LHCN-M2 (cell line): ENCODE data around the gene FAM170B. TPM values are rescaled to one million over a fixed set of nuclear protein-coding genes. Genes with fewer than 3 reads are reported as not detected.

Source experiments
- total RNA-seq: library from RNA; depleted of rRNA; stranded (reverse); fragments of >200 nt; gene quantifications from 2 replicates; pipeline ENCODE4 v1.2.3, GENCODE V29; 2014; rRNA removed

Gene FAM170B
- total RNA-seq, 1 experiment from 2014 or later, result not detected

Other genes with a start within 250 kb of the FAM170B start
- not detected in 2 replicates for gene LRRC18, start 194.2 kb downstream of the FAM170B start, total RNA-seq
- 0.23 and 0.64 TPM in 2 replicates for gene VSTM4, start 18.5 kb downstream of the FAM170B start, total RNA-seq
- not detected in 2 replicates for gene TMEM273, start 54.4 kb upstream of the FAM170B start, total RNA-seq
- gene C10orf71, start 165.1 kb upstream of the FAM170B start, total RNA-seq, result not detected in 2 replicates